ENCODE results near the gene CHRNA4. TPM values are rescaled to one million over a fixed set of nuclear protein-coding genes. Genes with fewer than 3 reads are reported as not detected.
A peak's percentile ranks its signal among the peaks of the same experiment; 100 is the strongest.

Gene CHRNA4
- total RNA-seq, 1 donor from 2014 or later: 1.8 TPM

DNA sequence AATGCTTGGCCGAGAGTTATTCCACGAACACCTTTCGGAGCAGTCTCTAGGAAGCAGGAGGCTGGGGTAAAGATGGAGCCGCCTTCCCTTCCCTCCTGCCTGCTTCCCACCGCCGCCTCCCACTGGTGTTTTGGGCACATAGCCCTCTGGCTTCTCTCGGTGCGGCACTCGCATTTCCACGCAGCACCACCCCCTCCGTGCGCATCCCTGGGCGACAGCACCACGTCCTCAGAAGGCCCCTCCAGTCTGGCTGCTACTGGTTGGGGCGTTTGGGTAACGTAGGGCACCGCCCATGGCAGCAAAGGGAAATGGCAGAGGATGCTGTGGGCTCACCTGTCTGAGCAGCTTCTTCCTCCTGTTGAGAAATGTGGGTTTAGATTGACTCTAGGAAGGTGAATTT is 65.7 kb downstream of the CHRNA4 start:
- peak overlapping the region; percentile 50 for H3K27ac Mint-ChIP-seq
- peak overlapping the region; percentile 31 for H3K4me3 Mint-ChIP-seq
- TF ChIP-seq, protein P1, sequence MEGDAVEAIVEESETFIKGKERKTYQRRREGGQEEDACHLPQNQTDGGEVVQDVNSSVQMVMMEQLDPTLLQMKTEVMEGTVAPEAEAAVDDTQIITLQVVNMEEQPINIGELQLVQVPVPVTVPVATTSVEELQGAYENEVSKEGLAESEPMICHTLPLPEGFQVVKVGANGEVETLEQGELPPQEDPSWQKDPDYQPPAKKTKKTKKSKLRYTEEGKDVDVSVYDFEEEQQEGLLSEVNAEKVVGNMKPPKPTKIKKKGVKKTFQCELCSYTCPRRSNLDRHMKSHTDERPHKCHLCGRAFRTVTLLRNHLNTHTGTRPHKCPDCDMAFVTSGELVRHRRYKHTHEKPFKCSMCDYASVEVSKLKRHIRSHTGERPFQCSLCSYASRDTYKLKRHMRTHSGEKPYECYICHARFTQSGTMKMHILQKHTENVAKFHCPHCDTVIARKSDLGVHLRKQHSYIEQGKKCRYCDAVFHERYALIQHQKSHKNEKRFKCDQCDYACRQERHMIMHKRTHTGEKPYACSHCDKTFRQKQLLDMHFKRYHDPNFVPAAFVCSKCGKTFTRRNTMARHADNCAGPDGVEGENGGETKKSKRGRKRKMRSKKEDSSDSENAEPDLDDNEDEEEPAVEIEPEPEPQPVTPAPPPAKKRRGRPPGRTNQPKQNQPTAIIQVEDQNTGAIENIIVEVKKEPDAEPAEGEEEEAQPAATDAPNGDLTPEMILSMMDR (conservative IDR thresholded peaks at IDR 0.05): no peak
- H3K27me3 Mint-ChIP-seq: peaks cover 21% of the 10 kb centered on the region
- no peak for DNase-seq (ENCODE audit: extremely low spot score, unreplicated experiment)
- no peaks in the 10 kb centered on the region for H3K36me3 Mint-ChIP-seq
- H3K9me3 Mint-ChIP-seq: no peaks in the 10 kb centered on the region
- H3K4me1 Mint-ChIP-seq (ENCODE audit: unreplicated experiment): no peaks in the 10 kb centered on the region

DNA sequence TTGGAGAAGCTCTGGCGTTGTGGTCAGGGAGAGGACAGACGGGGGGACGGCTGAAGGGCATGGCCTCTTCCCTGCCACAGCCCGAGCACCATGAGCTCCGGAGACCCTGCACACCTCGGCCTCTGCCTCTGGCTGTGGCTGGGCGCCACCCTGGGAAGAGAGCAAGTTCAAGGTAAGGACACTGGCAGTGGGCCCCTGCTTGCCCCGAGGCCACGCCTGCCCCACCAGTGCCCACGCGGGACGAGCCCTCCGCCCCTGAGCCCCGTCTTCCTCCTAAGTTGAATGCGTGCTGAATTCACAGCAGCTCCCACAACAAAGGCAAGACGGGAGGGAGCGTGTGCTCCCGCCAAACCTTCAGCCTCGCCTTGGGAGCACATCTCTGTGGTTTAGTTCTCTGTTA is 66.1 kb downstream of the CHRNA4 start:
- peaks cover 17% of the 10 kb centered on the region for H3K27me3 Mint-ChIP-seq
- no peak for DNase-seq (ENCODE audit: extremely low spot score, unreplicated experiment)
- H3K4me1 Mint-ChIP-seq (ENCODE audit: unreplicated experiment): no peaks in the 10 kb centered on the region
- H3K4me3 Mint-ChIP-seq: peak overlapping the region; percentile 31
- TF ChIP-seq, protein P1 (conservative IDR thresholded peaks at IDR 0.05): no peak
- H3K9me3 Mint-ChIP-seq: no peaks in the 10 kb centered on the region
- H3K27ac Mint-ChIP-seq: peak overlapping the region; percentile 50
- H3K36me3 Mint-ChIP-seq: no peaks in the 10 kb centered on the region

DNA sequence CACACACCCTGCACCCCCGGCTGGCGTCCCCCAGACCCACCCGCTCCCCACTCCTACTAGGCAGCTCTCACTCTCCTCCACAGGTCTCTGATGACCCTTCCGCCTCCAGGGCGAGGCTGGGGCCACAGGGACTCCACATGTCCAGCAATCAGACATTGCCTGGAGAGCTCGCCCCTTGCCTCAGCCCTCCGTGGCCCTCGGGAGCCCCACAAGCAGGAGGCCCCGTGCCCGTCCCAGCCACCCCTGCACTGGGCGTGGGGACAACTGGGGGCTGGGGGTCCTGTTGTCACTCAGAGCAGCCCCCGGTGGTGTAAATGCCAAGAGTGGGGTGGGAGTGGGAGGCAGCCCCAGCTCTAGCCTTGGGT is 66.6 kb downstream of the CHRNA4 start:
- Mint-ChIP-seq H3K36me3 (no peaks in the 10 kb centered on the region), H3K4me3 (no peak overlapping the region), H3K4me1 (ENCODE audit: unreplicated experiment) (no peaks in the 10 kb centered on the region), H3K27me3 (peaks cover 16% of the 10 kb centered on the region), H3K9me3 (no peaks in the 10 kb centered on the region), H3K27ac (peak overlapping the region; percentile 36)
- no peak for DNase-seq (ENCODE audit: extremely low spot score, unreplicated experiment)
- TF ChIP-seq, protein P1 (conservative IDR thresholded peaks at IDR 0.05): no peak

DNA sequence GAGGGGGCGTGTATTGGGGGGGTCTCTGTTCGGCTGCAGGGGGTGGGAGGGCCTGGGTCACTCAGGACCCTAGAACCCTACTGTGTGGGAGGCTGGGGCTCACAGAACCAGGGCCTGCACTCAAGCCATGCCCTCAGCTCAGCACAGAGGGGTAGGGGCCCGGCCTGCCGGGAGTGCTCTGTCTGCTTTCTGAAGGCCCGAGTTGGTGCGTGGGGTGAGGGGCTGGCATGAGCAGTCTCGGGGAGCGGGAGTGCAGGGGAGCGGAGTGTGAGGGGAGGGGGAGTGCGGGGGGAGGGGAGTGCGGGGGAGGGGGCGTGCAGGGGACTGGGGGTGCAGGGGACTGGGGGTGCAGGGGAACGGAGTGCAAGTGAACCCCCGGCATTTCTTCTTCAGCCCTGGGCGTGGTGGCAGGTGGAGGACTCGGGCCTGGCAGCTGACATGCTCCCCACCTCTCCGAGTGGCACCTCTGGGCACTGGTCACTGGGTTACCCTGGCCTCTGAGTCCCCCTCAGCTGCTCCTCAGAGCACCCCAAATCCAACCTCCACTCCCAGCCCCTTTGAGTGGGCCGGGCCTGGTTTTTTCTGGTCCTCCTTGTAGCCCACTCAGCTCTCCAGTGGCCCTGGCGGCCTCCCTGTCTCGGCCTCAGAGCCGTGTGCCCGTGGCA is 67.1 kb downstream of the CHRNA4 start:
- Mint-ChIP-seq H3K9me3 (no peaks in the 10 kb centered on the region), H3K4me3 (no peak overlapping the region), H3K27me3 (peaks cover 11% of the 10 kb centered on the region), H3K36me3 (no peaks in the 10 kb centered on the region), H3K4me1 (ENCODE audit: unreplicated experiment) (no peaks in the 10 kb centered on the region), H3K27ac (no peak overlapping the region)
- TF ChIP-seq, protein P1 (conservative IDR thresholded peaks at IDR 0.05): no peak
- DNase-seq (ENCODE audit: extremely low spot score, unreplicated experiment): no peak

DNA sequence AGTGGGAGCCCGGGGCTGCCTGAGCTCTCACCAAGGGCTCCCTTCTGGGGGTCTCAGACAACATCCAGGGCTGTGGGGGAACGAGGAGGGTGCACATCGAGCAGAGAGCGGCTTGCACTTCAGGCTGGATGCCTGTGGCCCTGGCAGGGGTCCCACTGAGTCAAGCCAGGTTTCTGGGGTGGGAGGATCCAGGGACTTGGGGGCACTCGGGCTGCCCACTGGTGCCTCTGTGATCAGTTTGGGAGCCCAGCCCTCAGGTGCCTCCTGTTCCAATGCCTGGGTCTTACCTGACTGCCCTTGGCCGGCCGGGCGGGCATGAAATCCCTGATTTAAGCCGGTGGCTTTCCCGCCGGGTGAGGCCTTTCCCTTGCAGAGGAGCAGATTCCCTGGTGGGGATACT is 67.7 kb downstream of the CHRNA4 start:
- TF ChIP-seq, protein P1 (conservative IDR thresholded peaks at IDR 0.05): no peak
- H3K27me3 Mint-ChIP-seq: peaks cover 8% of the 10 kb centered on the region
- no peak for DNase-seq (ENCODE audit: extremely low spot score, unreplicated experiment)
- H3K36me3 Mint-ChIP-seq: no peaks in the 10 kb centered on the region
- H3K27ac Mint-ChIP-seq: no peak overlapping the region
- no peaks in the 10 kb centered on the region for H3K4me1 Mint-ChIP-seq (ENCODE audit: unreplicated experiment)
- H3K4me3 Mint-ChIP-seq: no peak overlapping the region
- no peaks in the 10 kb centered on the region for H3K9me3 Mint-ChIP-seq

Other genes with a start within 250 kb of the CHRNA4 start
- 50.4 and 55.6 TPM in 2 replicates for gene YTHDF1, start 145.2 kb downstream of the CHRNA4 start, total RNA-seq (ENCODE audit: low replicate concordance)
- gene BIRC7, start 125.4 kb downstream of the CHRNA4 start, total RNA-seq (ENCODE audit: low replicate concordance): 1.2 TPM in 1 of 2 replicates, not detected in the other
- gene NKAIN4, start 106.9 kb downstream of the CHRNA4 start, total RNA-seq (ENCODE audit: low replicate concordance): 6.5 and 10.2 TPM in 2 replicates
- 132 and 141 TPM in 2 replicates for gene ARFGAP1, start 88.5 kb downstream of the CHRNA4 start, total RNA-seq (ENCODE audit: low replicate concordance)
- gene COL20A1, start 68.2 kb downstream of the CHRNA4 start, total RNA-seq (ENCODE audit: low replicate concordance): 0.36 and 0.43 TPM in 2 replicates
- gene KCNQ2, start 111.3 kb upstream of the CHRNA4 start, total RNA-seq (ENCODE audit: low replicate concordance): 4.4 and 47.3 TPM in 2 replicates
- gene EEF1A2, start 137.7 kb upstream of the CHRNA4 start, total RNA-seq (ENCODE audit: low replicate concordance): 20.5 and 30.2 TPM in 2 replicates
- gene PPDPF, start 159.4 kb upstream of the CHRNA4 start, total RNA-seq (ENCODE audit: low replicate concordance): 280 and 422 TPM in 2 replicates
- 0.12 and 0.21 TPM in 2 replicates for gene PTK6, start 176.0 kb upstream of the CHRNA4 start, total RNA-seq (ENCODE audit: low replicate concordance)
- not detected in 2 replicates for gene SRMS, start 186.4 kb upstream of the CHRNA4 start, total RNA-seq (ENCODE audit: low replicate concordance)
- 0.52 and 1.4 TPM in 2 replicates for gene FNDC11, start 192.8 kb upstream of the CHRNA4 start, total RNA-seq (ENCODE audit: low replicate concordance)
- 24.2 and 43.1 TPM in 2 replicates for gene HELZ2, start 212.9 kb upstream of the CHRNA4 start, total RNA-seq (ENCODE audit: low replicate concordance)

All from type B pancreatic cell (in vitro differentiated cells).